ENCODE results near the gene KLK15.

DNA sequence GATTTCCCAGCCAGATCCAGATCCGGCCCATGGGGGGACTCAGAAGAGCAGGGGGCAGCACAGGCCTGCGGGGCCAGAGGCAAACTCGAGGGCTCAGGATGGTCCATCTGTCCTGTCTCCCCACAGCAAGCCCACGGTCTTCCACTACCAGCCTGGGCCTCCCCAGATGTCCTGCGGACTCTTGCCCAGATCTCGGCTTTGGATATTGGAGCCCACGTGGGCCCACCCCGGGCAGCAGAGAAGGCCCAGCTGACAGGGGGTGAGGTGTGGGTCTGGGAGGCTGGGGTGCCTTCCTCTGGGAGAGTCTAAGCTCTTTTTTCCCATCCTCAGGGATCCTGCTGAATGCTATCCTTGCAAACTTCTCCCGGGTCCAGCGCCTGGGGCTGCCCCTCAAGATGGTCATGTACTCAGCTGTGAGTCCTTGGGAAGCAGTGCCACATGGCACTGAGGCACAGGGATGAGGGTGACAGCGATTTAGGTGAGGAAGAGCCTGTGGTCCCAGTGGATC is 39.8 kb downstream of the KLK15 start:
- TF ChIP-seq, protein P1, sequence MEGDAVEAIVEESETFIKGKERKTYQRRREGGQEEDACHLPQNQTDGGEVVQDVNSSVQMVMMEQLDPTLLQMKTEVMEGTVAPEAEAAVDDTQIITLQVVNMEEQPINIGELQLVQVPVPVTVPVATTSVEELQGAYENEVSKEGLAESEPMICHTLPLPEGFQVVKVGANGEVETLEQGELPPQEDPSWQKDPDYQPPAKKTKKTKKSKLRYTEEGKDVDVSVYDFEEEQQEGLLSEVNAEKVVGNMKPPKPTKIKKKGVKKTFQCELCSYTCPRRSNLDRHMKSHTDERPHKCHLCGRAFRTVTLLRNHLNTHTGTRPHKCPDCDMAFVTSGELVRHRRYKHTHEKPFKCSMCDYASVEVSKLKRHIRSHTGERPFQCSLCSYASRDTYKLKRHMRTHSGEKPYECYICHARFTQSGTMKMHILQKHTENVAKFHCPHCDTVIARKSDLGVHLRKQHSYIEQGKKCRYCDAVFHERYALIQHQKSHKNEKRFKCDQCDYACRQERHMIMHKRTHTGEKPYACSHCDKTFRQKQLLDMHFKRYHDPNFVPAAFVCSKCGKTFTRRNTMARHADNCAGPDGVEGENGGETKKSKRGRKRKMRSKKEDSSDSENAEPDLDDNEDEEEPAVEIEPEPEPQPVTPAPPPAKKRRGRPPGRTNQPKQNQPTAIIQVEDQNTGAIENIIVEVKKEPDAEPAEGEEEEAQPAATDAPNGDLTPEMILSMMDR (IDR thresholded peaks at IDR 0.05; ENCODE audit: low read depth, low read length) = no peak
- no peak for TF ChIP-seq EZH2phosphoT487 (IDR thresholded peaks at IDR 0.05; ENCODE audit: low read depth)

All from OCI-LY3 (cell line).